Inflammatory macrophage treated with lipopolysaccharide for 1 hour (primary cell): ENCODE measurements around the gene INSYN2B.
A peak's percentile ranks its signal among the peaks of the same experiment; 100 is the strongest.

Experiments
- DNase-seq, 2 donors: peaks; one replicate each; pipeline ENCODE4 v3.0.0-alpha.2; 2020 to 2022

The INSYN2B gene

DNA sequence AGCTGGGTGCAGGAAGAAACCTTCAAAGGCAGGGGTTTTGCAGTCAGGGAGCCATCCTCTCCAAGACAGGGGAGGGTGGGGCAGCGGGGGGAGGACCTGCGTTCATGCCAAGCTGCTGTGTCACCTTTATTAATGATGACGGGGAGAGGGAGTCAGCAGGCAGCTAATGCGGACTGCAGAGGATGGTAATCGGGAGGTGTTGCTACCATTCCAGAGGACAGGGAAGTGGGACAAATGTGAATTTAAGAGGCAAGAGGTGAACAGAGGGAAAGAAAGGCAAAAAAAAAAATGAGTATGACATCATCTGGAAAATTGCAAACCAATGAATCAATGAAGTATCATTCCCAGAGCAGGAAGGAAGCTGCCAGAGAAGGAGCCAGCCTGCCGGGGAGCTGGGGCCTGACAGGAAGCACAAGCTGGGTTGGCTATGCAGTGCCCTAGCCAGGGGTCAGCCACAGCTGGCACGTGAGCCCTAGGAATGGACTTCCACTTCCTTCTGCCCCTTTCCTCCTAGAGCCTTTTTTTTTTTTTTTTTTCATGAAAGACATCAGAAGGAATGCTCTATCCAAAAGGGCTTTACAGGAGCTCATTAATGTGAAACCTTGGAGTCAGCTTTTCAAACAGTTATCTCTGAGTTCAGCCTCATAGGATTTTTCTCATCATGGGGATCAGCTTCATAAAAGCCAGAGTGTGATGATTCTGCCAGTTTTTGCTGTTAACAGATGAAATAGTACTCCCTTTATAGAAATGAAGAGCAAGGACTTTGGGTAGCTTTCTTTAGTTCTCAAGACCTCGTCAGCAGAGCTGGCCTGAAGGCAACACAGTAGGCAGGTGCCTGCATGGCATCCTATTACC lies 9.2 kb downstream of the INSYN2B start:
- DNase-seq, result peak in 1 of 2 donors; percentile 4

DNA sequence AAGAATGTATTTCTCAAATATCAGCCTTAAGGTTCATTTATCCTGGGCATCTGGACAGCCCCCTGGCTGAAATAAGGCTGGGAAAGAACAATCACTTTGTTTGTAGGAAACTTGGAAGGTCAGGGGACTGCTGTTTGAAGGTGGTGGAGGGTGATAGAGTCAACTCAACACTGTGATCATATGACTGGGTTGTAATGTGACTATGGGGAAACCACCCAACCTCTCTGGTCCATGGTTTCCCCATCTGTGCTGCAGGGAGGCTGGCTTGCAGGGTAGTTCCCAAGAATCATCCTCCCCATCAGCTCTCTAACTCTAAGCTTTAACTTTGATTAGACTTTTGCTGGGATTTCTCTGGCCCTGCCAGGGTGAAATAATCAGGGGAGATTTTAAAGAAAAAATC lies 10.0 kb downstream of the INSYN2B start:
- peak; percentile 27 to 59 for DNase-seq

DNA sequence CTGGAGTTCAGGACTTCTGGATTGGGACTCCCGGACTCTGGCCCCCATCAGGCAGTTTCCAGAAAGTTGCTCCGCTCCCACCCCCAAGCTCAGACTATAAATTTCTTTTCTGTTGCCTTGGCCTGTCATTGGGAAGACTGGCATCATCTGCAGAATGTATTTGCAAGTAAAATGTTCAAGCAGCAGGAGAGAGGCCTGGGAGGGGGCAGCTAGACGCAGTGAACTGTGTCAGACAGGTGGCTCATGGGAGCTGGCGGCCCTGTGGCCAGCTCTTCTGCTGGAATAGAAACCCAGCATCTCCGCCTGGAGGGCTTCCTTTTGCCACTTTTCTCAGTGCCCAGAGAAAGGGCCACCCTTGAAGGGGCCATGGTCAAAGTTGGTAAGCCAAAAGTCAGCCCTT lies 16.0 kb downstream of the INSYN2B start:
- DNase-seq, result no peak

DNA sequence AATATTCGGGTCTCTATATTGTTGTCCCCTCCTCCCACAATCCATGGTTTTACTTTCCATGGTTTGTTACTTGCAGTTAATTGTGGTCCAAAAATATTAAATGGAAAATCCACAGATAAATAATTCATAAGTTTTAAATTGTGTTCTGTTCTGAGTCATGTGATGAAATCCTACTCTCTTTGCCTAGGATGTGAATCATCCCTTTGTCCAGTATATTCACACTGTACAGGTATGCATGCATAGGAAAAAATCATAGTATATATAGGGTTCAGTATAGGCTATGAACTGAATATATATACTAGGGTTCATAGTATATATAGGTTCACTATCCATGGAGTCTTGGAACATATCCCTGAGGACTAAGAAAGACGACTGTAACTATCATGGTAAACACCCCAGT lies 19.6 kb downstream of the INSYN2B start:
- DNase-seq, result no peak

DNA sequence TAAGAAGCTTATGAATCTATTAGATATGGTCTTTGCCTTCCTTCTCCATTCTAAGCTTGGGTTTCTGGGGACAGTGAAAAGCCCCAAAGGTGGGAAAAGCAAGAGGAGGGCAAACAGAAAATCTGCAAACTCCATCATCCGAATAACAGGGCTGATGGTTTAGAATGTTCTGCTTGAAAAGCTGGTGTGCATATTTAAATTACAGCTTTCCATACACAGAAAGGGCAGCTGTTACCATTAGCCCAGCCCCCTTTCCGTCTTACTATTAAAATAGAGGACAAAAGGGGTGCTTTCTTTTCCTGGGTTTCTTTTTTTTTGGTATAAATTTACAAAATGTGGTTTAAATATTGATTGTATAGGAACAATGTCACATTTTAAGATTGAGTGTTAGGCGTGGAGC lies 22.0 kb downstream of the INSYN2B start:
- no peak for DNase-seq

DNA sequence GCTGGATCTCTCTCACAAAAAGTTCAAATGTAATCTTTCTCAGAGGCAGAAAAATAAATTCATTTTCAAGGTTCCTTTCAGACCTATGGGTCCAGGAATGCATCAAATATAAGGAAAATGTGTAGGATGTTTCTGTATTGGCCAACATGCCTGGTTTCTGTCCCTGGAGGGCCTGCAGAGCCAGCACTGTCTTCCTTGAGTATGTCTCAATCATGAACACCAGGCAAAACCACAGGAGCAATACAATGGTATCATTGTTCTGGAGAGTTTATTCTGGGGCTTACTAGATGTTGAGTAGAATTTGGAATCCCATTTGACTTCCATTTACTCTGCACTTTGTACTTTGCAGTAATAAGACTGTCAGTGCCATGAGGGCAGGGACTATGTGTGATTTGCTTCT lies 23.5 kb downstream of the INSYN2B start:
- no peak for DNase-seq

DNA sequence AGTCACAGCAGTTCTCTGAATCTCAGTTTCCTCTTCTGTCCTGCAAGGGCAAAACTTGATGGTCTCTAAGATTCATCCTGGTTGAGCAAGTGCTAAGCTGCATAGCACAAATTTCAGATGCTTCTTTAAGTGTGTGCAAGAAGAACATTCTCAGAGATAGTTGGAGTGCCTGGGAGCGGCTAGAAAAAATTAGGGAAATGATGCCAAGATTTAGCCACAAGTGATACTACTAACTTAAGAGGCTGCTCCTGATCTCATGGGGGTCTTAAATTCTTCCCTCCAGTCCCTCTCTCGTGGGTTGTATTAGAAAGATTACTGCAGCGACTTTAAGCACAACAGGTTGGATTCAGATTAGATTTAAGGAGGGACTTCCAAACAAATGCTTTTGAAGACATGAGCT lies 24.2 kb downstream of the INSYN2B start:
- no peak for DNase-seq

DNA sequence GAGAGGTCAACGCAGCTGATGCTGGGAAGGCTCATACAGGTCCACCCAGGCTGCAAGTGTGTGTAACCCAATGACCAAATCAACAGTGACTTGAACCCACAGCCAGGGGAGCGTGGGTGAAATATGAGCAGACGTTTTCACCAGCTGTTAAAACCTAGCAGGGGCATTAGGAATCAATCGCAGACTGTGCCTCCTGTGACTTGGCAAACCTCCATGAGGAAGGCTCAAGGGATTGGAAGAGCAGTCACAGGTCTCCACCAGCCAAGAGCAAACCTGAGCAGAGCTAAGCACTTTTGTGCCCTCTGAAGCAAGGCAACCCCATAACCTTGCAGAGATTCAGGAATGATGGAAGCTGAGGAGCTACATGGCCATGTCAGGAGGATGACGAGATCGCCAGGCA lies 25.5 kb downstream of the INSYN2B start:
- no peak for DNase-seq

DNA sequence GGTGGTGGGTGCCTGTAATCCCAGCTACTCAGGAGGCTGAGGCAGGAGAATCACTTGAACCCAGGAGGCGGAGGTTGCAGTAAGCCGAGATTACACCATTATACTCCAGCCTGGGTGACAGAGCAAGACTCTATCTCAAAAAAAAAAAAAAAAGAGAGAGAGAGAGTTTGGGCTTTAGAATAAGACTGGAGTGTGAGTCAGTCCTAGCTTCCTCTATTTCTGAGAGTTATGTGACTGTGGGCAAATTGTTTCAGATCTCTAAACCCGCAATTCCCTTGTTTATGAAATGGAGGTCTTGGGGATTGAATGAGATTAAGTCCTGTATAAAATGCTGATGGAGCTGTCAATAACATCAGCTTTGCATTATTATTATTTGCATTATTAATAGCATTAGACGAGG lies 27.1 kb downstream of the INSYN2B start:
- DNase-seq, result peak; percentile 56 to 71

DNA sequence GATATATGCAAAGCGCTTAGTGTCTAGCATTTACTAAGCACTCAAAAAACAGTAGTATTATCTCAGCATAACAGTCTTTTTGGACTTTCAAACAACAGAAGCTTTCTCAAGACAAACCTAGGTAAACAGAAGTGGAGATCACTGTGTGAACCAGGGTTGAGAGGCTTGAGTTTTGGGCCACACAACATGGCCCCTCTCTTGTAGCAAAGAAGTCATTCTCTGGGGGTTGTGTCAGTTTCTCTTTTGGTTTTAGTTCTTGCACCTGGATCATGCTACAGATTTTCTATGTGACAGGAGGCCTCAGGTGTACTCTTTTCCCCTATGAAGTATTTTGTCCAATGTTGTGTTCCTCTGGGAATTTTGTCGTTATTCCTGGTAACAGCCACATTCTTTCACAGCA lies 30.0 kb downstream of the INSYN2B start:
- no peak for DNase-seq

DNA sequence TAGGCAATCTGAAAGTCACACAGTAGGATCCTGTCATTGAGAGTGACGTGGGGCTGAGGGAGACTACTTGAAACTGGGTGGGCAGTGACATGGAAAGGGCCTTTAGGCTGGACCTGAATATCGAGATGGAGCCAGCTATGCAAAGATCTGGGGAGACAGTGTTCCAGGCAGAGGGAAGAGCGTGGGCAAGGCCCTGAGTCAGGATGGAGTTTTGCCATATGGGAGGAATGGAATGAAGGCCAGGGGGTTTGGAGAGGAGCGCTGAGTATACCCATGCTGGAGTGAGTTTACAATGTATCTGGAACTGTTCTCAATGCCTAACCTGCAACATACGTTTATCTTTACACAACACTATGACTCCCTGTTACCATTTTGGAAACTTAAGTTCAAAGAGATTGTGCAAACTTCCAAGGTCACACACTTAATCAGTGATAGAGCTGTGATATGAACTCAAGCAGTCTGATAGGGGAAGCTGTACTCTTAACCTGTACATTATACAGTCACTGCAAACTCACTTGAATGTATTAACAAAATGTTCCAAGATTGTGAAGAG lies 33.5 kb downstream of the INSYN2B start:
- no peak for DNase-seq

DNA sequence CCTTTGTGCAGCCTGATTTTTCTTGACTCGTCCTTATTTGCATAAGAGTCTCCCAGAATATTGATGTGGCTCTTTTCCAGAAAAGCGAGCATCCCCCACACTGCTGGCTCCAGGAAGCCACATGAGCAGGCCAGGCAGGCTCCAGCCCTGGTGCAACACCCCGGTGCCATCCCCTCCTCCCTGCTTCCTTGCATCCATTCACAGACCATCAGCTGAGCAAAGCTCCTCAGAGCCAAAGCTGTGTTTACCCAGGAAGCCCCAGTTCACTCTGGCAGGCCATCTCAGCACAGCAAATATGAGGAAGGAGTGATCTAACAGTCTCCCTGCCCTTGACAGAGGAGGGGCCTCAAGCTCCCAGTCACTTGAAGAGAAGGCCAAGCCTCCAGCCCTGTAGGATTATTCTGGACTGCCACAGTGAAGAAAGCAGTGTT lies 34.4 kb downstream of the INSYN2B start:
- peak in 1 of 2 donors; percentile 25 for DNase-seq

DNA sequence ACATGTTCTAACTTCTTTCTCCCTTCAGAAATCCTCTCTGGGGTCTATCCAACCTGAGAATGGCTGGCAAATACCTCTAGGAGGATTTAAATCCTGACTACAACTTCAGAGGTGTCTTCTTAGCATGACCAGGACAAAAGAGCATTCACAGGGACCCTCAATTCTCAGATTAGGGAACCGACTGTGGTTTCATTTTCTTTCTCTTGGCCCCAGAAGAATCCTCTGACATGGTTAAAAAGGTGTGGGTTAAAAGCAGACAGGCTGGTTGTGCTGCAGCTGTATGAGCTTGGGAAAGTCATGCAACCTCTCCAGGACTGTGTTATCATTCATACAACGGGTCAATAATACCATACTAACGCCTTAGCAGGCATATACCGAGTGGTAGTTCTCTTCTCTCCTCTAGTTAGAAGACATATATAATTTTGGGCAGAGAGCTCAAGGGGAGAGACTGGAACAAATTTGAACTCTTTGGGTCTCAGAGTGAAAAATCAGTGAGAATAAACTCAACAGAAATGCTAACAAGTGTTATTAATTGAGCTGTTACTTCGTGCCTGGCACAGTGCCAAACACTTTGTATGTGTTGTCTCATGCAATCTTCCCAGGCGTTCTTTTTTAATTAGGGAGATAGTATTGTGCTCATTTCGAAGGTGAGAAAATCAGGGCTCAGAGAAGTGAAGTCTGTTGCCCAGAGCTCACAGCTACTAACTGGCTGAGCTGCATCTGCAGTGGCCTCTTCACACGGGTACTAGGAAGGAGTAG lies 35.2 kb downstream of the INSYN2B start:
- no peak for DNase-seq

DNA sequence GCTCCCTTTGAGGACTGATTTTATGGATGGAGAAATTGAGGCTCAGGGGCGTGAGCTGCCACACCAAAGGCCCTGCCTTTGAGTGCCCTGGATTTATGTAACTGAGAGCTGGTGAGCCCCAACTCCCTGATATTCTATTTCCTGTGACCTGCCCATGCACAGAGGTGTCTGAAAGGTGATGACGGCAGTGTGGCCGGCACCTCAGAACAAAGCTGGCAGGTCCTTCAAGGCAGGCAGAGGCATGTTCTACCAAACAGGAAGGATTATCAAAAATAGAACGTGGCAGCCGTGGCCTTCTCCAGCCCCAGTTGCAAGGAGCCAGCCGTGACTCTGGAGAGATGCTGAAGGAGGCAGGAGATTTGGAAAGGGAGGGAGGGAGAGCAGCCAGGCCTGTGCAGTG lies 36.2 kb downstream of the INSYN2B start:
- no peak for DNase-seq

DNA sequence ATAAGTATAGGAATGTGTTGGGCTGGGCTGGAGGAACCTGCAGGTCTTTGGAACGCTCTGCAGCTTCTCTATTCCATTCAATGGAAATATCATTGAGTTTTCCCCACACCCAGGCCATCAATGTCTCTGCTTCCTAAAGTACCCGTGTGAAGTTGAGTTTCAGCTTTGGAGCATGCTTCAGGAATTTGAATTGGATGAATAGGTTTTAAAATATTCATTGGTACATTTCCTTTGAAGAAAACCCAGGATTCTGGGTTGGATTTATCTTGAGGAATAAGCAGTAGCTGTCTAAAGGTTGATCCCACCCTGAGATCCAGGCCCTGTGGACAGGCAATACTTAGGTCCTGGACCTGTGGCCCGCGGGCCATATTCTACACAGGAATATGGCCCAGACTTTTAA lies 37.3 kb downstream of the INSYN2B start:
- no peak for DNase-seq

DNA sequence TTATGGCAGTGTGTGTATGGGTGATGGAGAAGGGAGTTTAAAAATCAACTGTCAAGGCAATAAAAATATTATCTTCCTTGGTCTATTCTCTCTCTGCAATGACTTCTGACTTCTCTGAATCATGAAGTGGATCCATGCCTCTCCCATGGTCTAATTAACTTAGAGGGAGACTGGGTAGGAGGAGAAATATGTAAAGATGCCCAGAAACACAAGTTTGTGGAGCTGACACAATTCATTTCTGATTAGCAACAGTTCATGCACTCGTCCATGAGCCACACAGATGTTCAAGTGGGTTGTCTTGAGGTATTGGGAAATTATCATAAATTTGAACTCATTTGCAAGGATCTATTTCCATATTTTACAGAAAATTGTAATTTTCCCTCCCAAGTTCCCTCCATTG lies 38.1 kb downstream of the INSYN2B start:
- no peak for DNase-seq

DNA sequence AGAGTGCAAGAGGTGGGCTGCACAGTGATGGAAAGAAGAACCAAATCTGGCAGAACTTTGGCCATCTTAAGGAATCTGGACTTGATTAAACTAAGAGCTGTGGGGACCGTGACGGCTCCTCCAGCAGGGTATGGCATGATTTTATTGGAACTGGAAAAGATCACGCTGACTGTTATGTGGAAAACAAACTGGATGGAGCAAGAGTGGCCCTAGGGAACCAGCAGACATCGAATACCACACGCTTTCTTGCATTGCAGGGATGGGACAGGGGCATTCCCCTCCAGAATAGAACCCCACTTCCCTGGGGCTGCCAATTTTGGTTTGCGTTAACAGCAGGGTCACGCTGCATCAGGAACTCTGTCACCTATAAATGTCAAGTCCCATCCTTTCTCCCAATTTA lies 38.8 kb downstream of the INSYN2B start:
- no peak for DNase-seq

DNA sequence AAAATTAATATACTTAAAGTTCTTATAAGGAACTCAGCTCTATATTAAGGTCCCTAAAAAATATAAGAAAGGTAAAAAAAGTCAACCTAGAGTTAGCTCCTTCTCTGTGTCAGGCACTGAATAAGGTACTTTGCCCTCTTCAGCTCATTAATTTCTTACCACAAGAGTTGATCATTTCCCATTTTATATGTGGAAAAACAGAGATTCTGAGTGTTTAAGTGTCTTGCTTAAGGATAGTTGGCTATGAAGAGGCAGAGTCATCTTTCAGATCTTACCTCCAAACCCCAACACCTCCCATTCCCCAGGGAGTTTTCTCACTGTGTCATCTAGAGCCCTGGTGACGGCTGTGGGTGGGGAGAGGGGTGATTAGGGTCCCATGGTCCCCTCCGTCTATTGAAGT lies 40.6 kb downstream of the INSYN2B start:
- DNase-seq, result no peak

DNA sequence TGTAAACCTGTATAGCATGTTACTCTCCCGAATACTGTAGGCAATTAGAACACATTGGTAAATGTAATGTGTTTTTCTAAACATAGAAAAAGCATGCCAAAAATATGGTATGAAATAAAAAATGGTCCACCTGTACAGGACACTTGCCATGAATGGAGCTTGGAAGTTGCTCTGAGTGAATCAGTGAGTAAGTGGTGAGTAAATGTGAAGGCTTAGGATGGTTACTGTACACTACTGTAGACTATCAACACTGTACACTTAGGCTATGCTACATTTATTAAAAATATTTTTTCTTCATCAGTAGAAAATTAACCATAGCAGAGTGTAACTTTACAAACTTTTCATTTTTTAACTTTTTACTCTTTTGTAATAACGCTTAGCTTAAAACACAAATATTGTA lies 41.9 kb downstream of the INSYN2B start:
- no peak for DNase-seq

DNA sequence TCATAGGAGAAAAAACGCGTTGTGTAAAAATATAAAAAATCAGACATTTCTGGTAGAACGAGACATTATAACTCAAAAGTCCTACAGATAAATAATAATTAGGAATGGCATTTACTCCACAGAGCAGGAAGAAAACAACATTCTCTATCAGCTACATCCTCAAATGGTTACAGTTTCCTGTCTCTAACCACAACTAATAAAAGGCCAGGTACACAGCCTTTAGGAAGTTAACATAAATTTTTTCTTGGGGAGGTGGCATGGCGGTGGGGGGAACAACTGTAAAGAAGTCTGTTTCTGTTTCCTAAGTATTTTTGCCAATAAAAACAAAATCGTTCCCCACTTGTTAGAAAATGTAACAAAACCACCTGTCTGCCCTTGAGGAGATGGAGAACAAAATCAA lies 44.5 kb downstream of the INSYN2B start:
- DNase-seq, result no peak

DNA sequence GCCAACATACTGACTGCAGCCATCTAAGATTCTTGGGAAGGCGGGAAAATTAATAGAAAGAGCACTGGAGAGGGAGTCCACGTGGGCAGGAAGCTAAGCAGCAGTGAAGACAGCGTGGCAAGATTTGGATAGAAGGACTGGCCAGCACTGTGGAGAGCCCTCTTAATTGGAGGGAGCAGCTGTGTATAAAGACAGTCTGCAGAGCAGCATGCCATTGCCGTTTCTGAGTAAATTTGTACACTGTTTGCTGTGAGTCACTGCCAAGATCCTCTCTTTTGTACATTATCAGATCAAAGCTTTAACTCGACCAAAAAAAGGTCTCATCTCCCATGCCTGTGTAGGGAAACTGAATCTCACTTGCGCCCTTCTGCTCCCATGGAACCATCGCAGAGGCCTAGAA lies 45.3 kb downstream of the INSYN2B start:
- no peak for DNase-seq

DNA sequence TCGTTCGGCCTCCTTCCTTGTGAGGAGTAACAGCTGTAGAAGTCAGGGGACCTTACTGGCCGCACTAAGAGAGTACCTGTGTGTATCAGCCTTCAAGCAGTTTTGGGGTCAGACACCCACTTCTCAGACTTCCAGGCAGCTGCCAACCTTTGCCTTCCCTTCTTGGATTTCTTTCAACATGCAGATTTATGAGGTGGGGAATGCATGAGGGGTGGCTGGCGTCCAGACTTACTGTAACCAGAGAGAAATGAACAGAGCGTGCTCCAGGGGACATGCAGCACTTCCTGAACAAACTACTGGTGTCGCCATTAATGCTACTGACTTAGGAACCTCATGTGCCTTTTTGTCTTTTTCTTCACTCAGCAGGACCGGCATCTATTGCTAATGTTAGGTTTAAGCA lies 46.7 kb downstream of the INSYN2B start:
- no peak for DNase-seq

DNA sequence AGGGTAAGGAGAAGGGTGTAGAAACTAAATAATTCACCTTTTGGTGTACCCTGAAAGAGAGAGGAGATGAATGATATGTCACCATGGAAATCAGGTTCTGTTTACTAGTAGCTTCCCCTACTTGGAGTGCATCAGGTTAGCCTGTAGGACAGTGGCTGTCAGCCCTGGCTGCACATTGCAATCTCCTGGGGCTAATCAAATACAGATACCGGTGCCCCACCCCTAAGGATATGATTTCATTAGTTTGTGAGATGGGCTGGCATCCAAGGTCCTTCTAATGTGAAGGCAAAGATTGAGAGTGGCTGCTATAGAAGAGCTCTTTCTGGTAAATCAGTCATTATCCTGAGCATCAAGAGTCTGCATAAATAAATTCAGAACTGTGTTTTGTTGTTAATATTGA lies 47.2 kb downstream of the INSYN2B start:
- no peak for DNase-seq

DNA sequence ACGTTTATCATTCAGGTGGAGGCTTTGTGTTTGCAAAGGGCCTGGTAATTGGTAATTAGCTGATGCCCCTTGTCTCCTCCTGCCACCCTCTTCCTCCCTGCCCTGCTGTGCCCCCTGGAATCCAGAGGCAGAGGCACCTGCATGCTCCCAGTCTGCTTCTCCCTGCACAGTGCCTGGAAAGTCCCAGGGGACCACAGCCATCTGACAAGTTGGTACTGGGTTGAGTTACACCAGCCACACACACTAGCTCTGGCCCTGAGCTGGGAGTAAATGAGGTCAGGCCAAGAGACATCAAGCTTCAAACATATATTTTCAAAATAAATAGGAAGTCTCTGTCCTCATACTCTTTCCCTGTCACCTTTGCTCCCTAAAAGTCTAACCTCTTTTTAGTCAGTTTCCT lies 56.3 kb downstream of the INSYN2B start:
- DNase-seq, result no peak
